CD14-positive monocyte (primary cell): Measurements from ENCODE around the gene CTNNA2. TPM values are rescaled to one million over a fixed set of nuclear protein-coding genes. Genes with fewer than 3 reads are reported as not detected.

Experiments used
- DNase-seq, 3 donors: peaks; one replicate each; pipeline ENCODE4 v3.0.0-alpha.2; 2011 to 2022
- H2AFZ ChIP-seq: 2 replicates; pipeline ENCODE4 v1.6.0; 2012; ENCODE audit warnings: mild to moderate bottlenecking, low read depth, low read length, inconsistent platforms; ENCODE audit not compliant: insufficient read depth, poor library complexity, severe bottlenecking
- H3K27ac ChIP-seq, 2 donors: 1 replicate in 1 of 2; 2 replicates in 1 of 2; pipeline ENCODE4 v1.5.1; 2012 to 2013; ENCODE audit warnings: low read length in 2 of 2, control low read depth in 1 of 2, inconsistent platforms in 1 of 2, low read depth in 1 of 2, mild to moderate bottlenecking in 1 of 2
- H3K27me3 ChIP-seq, 2 donors: one replicate each; pipeline versions ENCODE4 v1.6.0 to v1.6.1; 2011 to 2013; ENCODE audit warnings: low read length in 2 of 2; ENCODE audit not compliant: control insufficient read depth in 2 of 2, insufficient read depth in 2 of 2
- H3K36me3 ChIP-seq, 2 donors: replicated peaks in 1 of 2; 1 replicate in 1 of 2; 2 replicates in 1 of 2; pipeline versions ENCODE4 v1.5.1 to v1.6.1; 2012 to 2013; ENCODE audit warnings: low read length in 2 of 2, control low read depth in 1 of 2, inconsistent platforms in 1 of 2, mild to moderate bottlenecking in 1 of 2; ENCODE audit not compliant: insufficient read depth in 2 of 2, control insufficient read depth in 1 of 2
- H3K4me1 ChIP-seq, 2 donors: 1 replicate in 1 of 2; 2 replicates in 1 of 2; pipeline versions ENCODE4 v1.5.1 to v1.6.1; 2012 to 2013; ENCODE audit warnings: low read length in 2 of 2, control low read depth in 1 of 2, inconsistent platforms in 1 of 2, mild to moderate bottlenecking in 1 of 2, moderate library complexity in 1 of 2; ENCODE audit not compliant: insufficient read depth in 2 of 2, control insufficient read depth in 1 of 2
- H3K4me2 ChIP-seq: replicated peaks from 2 replicates; pipeline ENCODE3; 2012; ENCODE audit warnings: low read length, moderate library complexity, mild to moderate bottlenecking; ENCODE audit not compliant: poor library complexity, severe bottlenecking; ENCODE audit errors: extremely low read depth
- H3K4me3 ChIP-seq, 3 experiments: fragments of 200-600 bp in 1 of 3; sonication (generic) in 1 of 3; replicated peaks in 1 of 3; 1 replicate in 2 of 3; 2 replicates in 1 of 3; pipeline ENCODE4 v1.5.1; 2011 to 2013; ENCODE audit warnings: low read length in 3 of 3, mild to moderate bottlenecking in 3 of 3, control low read depth in 2 of 3, low read depth in 2 of 3, inconsistent platforms in 1 of 3, moderate library complexity in 1 of 3
- H3K79me2 ChIP-seq: 2 replicates; pipeline ENCODE4 v1.6.0; 2012; ENCODE audit warnings: mild to moderate bottlenecking, control low read depth, inconsistent platforms, low read length, moderate library complexity; ENCODE audit not compliant: insufficient read depth
- H3K9ac ChIP-seq: 2 replicates; pipeline ENCODE4 v1.6.0; 2017; ENCODE audit warnings: low read length, mild to moderate bottlenecking; ENCODE audit not compliant: insufficient read depth, poor library complexity, severe bottlenecking
- H3K9me3 ChIP-seq, 2 donors: replicated peaks in 1 of 2; 1 replicate in 1 of 2; 2 replicates in 1 of 2; pipeline versions ENCODE4 v1.5.1 to v1.6.1; 2012 to 2013; ENCODE audit warnings: low read length in 2 of 2, control low read depth in 1 of 2; ENCODE audit not compliant: control insufficient read depth in 1 of 2, insufficient read depth in 1 of 2
- H4K20me1 ChIP-seq: 2 replicates; pipeline ENCODE4 v1.6.0; 2012; ENCODE audit warnings: mild to moderate bottlenecking, low read length, control low read depth, moderate library complexity; ENCODE audit not compliant: insufficient read depth
- H3K27ac Mint-ChIP-seq, 7 donors: one replicate each; pipeline ENCODE4 v1.8.0; 2020; ENCODE audit warnings: mild to moderate bottlenecking in 7 of 7, mixed read lengths in 7 of 7, moderate library complexity in 6 of 7, inconsistent platforms in 2 of 7
- H3K27me3 Mint-ChIP-seq, 3 donors: one replicate each; pipeline ENCODE4 v1.8.0; 2021 to 2022; ENCODE audit warnings: low read depth in 3 of 3, mild to moderate bottlenecking in 3 of 3, mixed read lengths in 3 of 3, moderate library complexity in 3 of 3, inconsistent platforms in 1 of 3
- H3K36me3 Mint-ChIP-seq, 2 donors: one replicate each; pipeline ENCODE4 v1.8.0; 2020; ENCODE audit warnings: mixed read lengths in 2 of 2, inconsistent platforms in 1 of 2, mild to moderate bottlenecking in 1 of 2
- H3K4me1 Mint-ChIP-seq: one replicate; pipeline ENCODE4 v1.8.0; 2020; ENCODE audit warnings: mild to moderate bottlenecking, mixed read lengths
- H3K4me3 Mint-ChIP-seq, 2 donors: one replicate each; pipeline ENCODE4 v1.8.0; 2020; ENCODE audit warnings: mild to moderate bottlenecking in 2 of 2, mixed read lengths in 2 of 2, moderate library complexity in 1 of 2
- H3K9me3 Mint-ChIP-seq, 7 donors: one replicate each; pipeline ENCODE4 v1.8.0; 2020 to 2022; ENCODE audit warnings: mixed read lengths in 7 of 7, mild to moderate bottlenecking in 6 of 7, moderate library complexity in 6 of 7, inconsistent platforms in 2 of 7
- CTCF ChIP-seq: fragments of 200-600 bp; IDR thresholded peaks from one replicate; pipeline ENCODE4 v1.8.0; 2022; ENCODE audit warnings: antibody characterized with exemption, mild to moderate bottlenecking
- WGBS: methylation state at CpG from one replicate; pipeline ENCODE4 v1.1.5; 2013; ENCODE audit warnings: missing lambda C conversion rate; ENCODE audit not compliant: insufficient coverage; 5-methylcytosine and 5-hydroxymethylcytosine counted together
- intact Hi-C, 2 donors: fragments of 100-400 bp; cut with micrococcal nuclease; formaldehyde crosslinking; loops; one replicate each; pipeline versions ENCODE4 v1.15.0 to v1.15.1; 2023
- polyA plus RNA-seq, 3 donors: library from polyadenylated mRNA; depleted of rRNA in 1 of 3; unstranded in 2 of 3; stranded (reverse) in 1 of 3; fragments of 300-500 nt in 2 of 3; fragments of >200 nt in 1 of 3; fragmentation: Illumina TruSeq in 2 of 3; gene quantifications; 1 replicate in 2 of 3; 2 replicates in 1 of 3; pipeline ENCODE4 v1.2.3, GENCODE V29; 2012 to 2021

CTNNA2 gene
- polyA plus RNA-seq, 3 donors = not detected

- no peaks in the 10 kb centered on the region for H3K79me2 ChIP-seq
- TF ChIP-seq CTCF = no peak
- no peaks in the 10 kb centered on the region for H4K20me1 ChIP-seq
- H3K36me3 Mint-ChIP-seq = no peaks in the 10 kb centered on the region
- intact Hi-C loops = no loop called here
- H2AFZ ChIP-seq = no peak overlapping the region
- no peak overlapping the region for H3K27ac Mint-ChIP-seq
- no peak overlapping the region for H3K9ac ChIP-seq
- H3K27ac ChIP-seq = no peak overlapping the region
- H3K4me3 Mint-ChIP-seq = no peak overlapping the region
- no peaks in the 10 kb centered on the region for H3K27me3 ChIP-seq
- H3K4me2 ChIP-seq = no peak overlapping the region
- H3K4me1 Mint-ChIP-seq = no peaks in the 10 kb centered on the region
- 92% methylated on average over 4 of the region's 6 CpGs for WGBS
- no peaks in the 10 kb centered on the region for H3K4me1 ChIP-seq
- no peaks in the 10 kb centered on the region for H3K36me3 ChIP-seq
- H3K9me3 Mint-ChIP-seq = peaks cover 0 to 2% (median 0%) of the 10 kb centered on the region in 7 donors
- H3K9me3 ChIP-seq = no peaks in the 10 kb centered on the region
- H3K4me3 ChIP-seq = no peak overlapping the region
- DNase-seq = no peak
- peaks cover 0 to 7% (median 2%) of the 10 kb centered on the region in 3 donors for H3K27me3 Mint-ChIP-seq
Observed at GRCh38 chr2:79882548-79882947, 369.7 kb downstream of the CTNNA2 start.

GRCh38 chr2:79887747-79888374 is 375.0 kb downstream of the CTNNA2 start:
- H3K9me3 ChIP-seq = no peaks in the 10 kb centered on the region
- H3K27ac ChIP-seq = no peak overlapping the region
- H2AFZ ChIP-seq = no peak overlapping the region
- Mint-ChIP-seq H3K36me3 (no peaks in the 10 kb centered on the region), H3K4me3 (no peak overlapping the region), H3K9me3 (no peaks in the 10 kb centered on the region), H3K4me1 (no peaks in the 10 kb centered on the region), H3K27ac (no peak overlapping the region), H3K27me3 (peaks cover 0 to 2% (median 1%) of the 10 kb centered on the region in 3 donors)
- DNase-seq = peak in 2 of 3 donors; percentile 1 to 7
- no CpG with 5 or more reads among the region's 7 CpGs for WGBS
- H3K27me3 ChIP-seq = no peaks in the 10 kb centered on the region
- H3K4me3 ChIP-seq = no peak overlapping the region
- no peak overlapping the region for H3K4me2 ChIP-seq
- no peaks in the 10 kb centered on the region for H3K79me2 ChIP-seq
- no peaks in the 10 kb centered on the region for H3K4me1 ChIP-seq
- H4K20me1 ChIP-seq = no peaks in the 10 kb centered on the region
- no peaks in the 10 kb centered on the region for H3K36me3 ChIP-seq
- intact Hi-C loops = no loop called here
- H3K9ac ChIP-seq = no peak overlapping the region
- TF ChIP-seq CTCF = peak; percentile 53
